Measurements from ENCODE around the gene TMEM123. TPM values are rescaled to one million over a fixed set of nuclear protein-coding genes. Genes with fewer than 3 reads are reported as not detected.

Gene TMEM123
- total and polyA plus RNA-seq, 10 donors, result 51.3 to 184 (median 146) TPM

- no peak overlapping the region for H3K4me3 ChIP-seq
- TF ChIP-seq CTCF (IDR thresholded peaks at IDR 0.05 in 8 of 11, conservative IDR thresholded peaks at IDR 0.05 in 3 of 11) (no peak), POLR2A (IDR thresholded peaks at IDR 0.05) (no peak), POLR2AphosphoS5 (IDR thresholded peaks at IDR 0.05) (no peak)
- no peak for DNase-seq
- H3K4me1 ChIP-seq, result peaks cover 0 to 72% (median 16%) of the 10 kb centered on the region in 6 donors
- H3K27ac ChIP-seq, result no peak overlapping the region
- H3K9me3 ChIP-seq, result no peaks in the 10 kb centered on the region
- no peaks in the 10 kb centered on the region for H3K27me3 ChIP-seq (replicated peaks in 1 of 7)
- intact Hi-C loops (cut with DNase I; ENCODE audit: low total_unique reads), result no loop called here
- WGBS, 5 donors, result 96 to 100% (median 100%) methylated on average over 2 of the region's 2 CpGs
- peaks cover 0 to 84% (median 12%) of the 10 kb centered on the region in 6 donors for H3K36me3 ChIP-seq
Measured at GRCh38 chr11:102406099-102406498, 46.5 kb downstream of the TMEM123 start.

GRCh38 chr11:102405501-102405900 lies 47.1 kb downstream of the TMEM123 start:
- 87 to 95% (median 92%) methylated on average over 5 of the region's 5 CpGs for WGBS, 5 donors
- DNase-seq, result no peak
- intact Hi-C loops (cut with DNase I; ENCODE audit: low total_unique reads), result no loop called here
- no peak overlapping the region for H3K4me3 ChIP-seq
- H3K4me1 ChIP-seq, result peaks cover 0 to 66% (median 14%) of the 10 kb centered on the region in 6 donors
- H3K36me3 ChIP-seq, result peaks cover 0 to 84% (median 18%) of the 10 kb centered on the region in 6 donors
- H3K27me3 ChIP-seq (replicated peaks in 1 of 7), result no peaks in the 10 kb centered on the region
- no peaks in the 10 kb centered on the region for H3K9me3 ChIP-seq
- no peak overlapping the region for H3K27ac ChIP-seq
- TF ChIP-seq POLR2AphosphoS5 (IDR thresholded peaks at IDR 0.05), result no peak
- TF ChIP-seq POLR2A (IDR thresholded peaks at IDR 0.05), result no peak
- TF ChIP-seq CTCF (IDR thresholded peaks at IDR 0.05 in 8 of 11, conservative IDR thresholded peaks at IDR 0.05 in 3 of 11), result no peak

DNA sequence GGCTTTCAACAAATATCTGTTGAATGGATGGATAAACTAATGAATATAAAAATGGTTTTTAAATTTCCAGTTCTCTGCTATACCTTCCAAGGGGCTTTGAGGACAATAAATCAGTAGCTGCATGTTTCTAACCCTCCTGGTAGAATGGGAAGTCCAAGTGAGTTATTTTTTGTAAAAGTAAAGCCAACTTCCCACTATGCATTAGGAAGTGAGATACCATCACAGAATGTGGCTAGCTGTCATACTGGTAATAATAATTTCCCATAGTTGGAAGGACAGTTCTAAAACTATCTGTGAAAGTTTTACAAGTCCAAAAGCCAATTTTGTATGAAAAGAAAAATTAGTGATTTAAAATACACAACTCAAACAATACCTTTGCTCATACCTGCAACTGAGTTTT lies 50.0 kb downstream of the TMEM123 start:
- Histone ChIP-seq H3K36me3 (peaks cover 0 to 95% (median 36%) of the 10 kb centered on the region in 6 donors), H3K4me3 (no peak overlapping the region), H3K4me1 (peaks cover 0 to 51% (median 14%) of the 10 kb centered on the region in 6 donors), H3K9me3 (no peaks in the 10 kb centered on the region), H3K27me3 (replicated peaks in 1 of 7) (no peaks in the 10 kb centered on the region), H3K27ac (peak overlapping the region in 2 of 8 donors; percentile 4 to 11)
- intact Hi-C loops (cut with DNase I; ENCODE audit: low total_unique reads), result no loop called here
- no peak for DNase-seq
- TF ChIP-seq POLR2A (IDR thresholded peaks at IDR 0.05) (no peak), CTCF (IDR thresholded peaks at IDR 0.05 in 8 of 11, conservative IDR thresholded peaks at IDR 0.05 in 3 of 11) (no peak)

DNA sequence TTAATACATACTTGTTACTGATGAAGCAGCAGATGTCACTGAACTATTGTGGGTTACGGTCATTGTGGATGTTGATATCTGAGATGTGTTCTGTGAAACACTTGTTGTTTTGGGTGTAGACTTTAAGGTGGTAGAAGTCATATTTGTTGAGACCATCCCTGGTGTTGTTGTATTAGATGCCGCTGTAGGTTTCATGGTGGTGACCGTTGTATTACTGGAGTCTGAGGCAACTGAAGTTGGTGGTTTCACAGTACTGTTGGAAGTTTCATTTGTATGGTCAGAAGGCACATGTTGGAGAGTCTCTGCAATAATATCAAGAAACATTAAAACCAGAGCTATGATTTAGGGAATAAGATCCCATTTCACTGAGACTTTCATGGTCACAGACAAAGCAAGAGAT lies 50.7 kb downstream of the TMEM123 start:
- Histone ChIP-seq H3K27ac (peak overlapping the region in 3 of 8 donors; percentile 4 to 11 (median 9)), H3K9me3 (no peaks in the 10 kb centered on the region), H3K4me1 (peaks cover 0 to 51% (median 10%) of the 10 kb centered on the region in 6 donors), H3K4me3 (no peak overlapping the region), H3K27me3 (replicated peaks in 1 of 7) (no peaks in the 10 kb centered on the region), H3K36me3 (peaks cover 0 to 96% (median 37%) of the 10 kb centered on the region in 6 donors)
- no peak for TF ChIP-seq POLR2AphosphoS5 (IDR thresholded peaks at IDR 0.05)
- TF ChIP-seq POLR2A (IDR thresholded peaks at IDR 0.05), result no peak
- TF ChIP-seq CTCF (IDR thresholded peaks at IDR 0.05 in 8 of 11, conservative IDR thresholded peaks at IDR 0.05 in 3 of 11), result no peak
- intact Hi-C loops (cut with DNase I; ENCODE audit: low total_unique reads), result no loop called here
- 90 to 95% (median 93%) methylated on average over 3 of the region's 3 CpGs for WGBS, 5 donors
- no peak for DNase-seq

Measured in spleen (tissue), 11 donors.